LNCaP clone FGC (cell line): ENCODE data around the gene RSPH4A.
"Not testable (repeated sequence)": the region's sequence is repeated elsewhere in the genome, so short reads cannot be mapped to it uniquely, and the experiment has no call there.

Experiments used
- DNase-seq: peaks from one replicate; pipeline ENCODE4 v3.0.0-alpha.2; 2011; ENCODE audit warnings: low read depth
- H3K4me3 ChIP-seq: 2 replicates; pipeline ENCODE4 v1.5.1; 2011; ENCODE audit warnings: mild to moderate bottlenecking, low read depth, low read length, control low read depth
- TF ChIP-seq, protein P1 (sequence below): IDR thresholded peaks from 2 replicates; pipeline ENCODE4 v1.5.1; 2012; ENCODE audit warnings: mild to moderate bottlenecking; ENCODE audit not compliant: control insufficient read depth, insufficient read depth; ENCODE audit errors: extremely low read depth

The RSPH4A gene

DNA sequence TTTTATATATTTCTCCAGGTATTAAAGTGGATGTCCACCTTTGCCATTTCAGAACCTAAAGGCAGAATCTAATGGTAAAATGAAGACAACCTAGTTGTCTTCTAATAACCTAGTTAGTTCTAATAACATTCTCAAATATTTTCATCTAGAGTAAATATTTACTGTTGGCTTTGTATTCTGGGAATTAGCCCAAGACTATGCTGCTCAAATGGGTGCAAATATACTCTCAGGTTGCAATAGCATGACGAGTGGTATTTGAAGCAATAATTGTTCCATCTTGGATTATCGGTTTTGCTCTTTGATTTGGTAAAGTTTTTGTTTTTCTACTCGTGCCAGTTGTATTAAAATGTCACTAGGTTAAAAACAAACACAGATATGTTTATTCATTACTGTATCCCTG lies 21.0 kb upstream of the RSPH4A start:
- no peak overlapping the region for H3K4me3 ChIP-seq
- TF ChIP-seq, protein P1, sequence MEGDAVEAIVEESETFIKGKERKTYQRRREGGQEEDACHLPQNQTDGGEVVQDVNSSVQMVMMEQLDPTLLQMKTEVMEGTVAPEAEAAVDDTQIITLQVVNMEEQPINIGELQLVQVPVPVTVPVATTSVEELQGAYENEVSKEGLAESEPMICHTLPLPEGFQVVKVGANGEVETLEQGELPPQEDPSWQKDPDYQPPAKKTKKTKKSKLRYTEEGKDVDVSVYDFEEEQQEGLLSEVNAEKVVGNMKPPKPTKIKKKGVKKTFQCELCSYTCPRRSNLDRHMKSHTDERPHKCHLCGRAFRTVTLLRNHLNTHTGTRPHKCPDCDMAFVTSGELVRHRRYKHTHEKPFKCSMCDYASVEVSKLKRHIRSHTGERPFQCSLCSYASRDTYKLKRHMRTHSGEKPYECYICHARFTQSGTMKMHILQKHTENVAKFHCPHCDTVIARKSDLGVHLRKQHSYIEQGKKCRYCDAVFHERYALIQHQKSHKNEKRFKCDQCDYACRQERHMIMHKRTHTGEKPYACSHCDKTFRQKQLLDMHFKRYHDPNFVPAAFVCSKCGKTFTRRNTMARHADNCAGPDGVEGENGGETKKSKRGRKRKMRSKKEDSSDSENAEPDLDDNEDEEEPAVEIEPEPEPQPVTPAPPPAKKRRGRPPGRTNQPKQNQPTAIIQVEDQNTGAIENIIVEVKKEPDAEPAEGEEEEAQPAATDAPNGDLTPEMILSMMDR, result no peak
- DNase-seq, result peak; percentile 61

DNA sequence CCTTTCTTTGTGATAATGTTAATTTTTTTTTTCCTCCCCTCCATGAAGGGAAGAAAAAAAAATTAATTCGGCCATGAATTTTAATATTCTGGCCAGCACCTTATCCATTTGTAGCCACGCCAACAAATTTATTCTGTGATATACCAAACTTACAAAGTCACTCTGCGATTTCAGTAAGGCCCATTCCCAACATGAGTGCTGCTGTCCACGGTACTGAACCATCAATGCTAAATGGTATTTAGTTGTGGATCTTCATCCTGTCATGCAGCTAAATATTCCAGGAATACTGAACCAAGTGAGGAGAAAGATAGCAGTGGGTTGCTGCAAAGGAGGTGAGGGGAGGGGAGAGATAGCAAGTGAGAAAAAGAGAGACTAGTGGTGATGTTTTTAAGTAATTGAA lies 19.5 kb upstream of the RSPH4A start:
- DNase-seq, result no peak
- H3K4me3 ChIP-seq, result no peak overlapping the region
- TF ChIP-seq, protein P1, result no peak

DNA sequence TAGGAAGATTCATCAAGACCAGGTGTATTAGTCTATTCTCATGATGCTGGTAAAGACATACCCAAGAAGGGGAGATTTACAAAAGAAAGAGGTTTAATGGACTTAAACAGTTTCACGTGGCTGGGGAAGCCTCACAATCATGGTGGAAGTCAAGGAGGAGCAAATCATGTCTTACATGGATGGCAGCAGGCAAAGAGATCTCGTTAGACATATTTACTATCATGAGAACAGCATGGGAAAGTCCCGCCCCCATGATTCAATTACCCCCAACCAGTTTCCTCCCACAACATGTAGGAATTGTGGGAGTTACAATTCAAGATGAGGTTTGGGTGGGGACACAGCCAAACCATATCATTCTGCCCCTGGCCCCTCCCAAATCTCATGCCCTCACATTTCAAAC lies 12.4 kb upstream of the RSPH4A start:
- H3K4me3 ChIP-seq, DNase-seq: not testable (repeated sequence)

DNA sequence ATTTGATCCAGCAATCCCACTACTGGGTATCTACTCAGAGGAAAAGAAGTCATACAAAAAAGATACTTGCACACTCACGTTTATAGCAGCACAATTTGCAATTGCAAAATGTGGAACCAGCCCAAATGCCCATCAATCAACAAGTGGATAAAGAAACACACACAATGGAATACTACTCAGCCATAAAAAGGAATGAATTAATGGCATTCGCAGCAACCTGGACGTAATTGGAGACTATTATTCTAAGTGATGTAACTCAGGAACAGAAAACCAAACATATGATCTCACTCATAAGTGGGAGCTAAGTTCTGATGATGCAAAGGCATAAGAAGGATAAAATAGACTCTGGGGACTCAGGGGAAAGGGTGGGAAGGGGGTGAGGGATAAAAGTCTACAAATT lies 11.4 kb upstream of the RSPH4A start:
- DNase-seq, H3K4me3 ChIP-seq: not testable (repeated sequence)

DNA sequence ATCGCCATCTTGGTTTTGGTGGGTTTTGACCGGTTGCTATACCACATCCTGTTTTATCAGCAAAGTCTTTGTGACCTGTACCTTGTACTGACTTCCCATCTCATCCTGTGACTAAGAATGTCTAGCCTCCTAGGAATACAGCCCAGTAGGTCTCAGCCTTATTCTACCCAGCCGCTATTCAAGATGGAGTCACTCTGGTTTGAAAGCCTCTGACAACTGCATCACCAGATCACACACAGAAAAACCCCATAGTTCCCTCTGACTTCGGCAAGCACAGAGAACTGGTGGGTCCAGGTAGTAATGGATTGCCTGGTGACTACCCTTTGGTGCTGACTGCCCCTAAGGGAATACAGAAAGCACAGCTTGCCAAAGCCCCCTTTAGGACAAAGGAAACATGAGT lies 10.3 kb upstream of the RSPH4A start:
- TF ChIP-seq, protein P1, result no peak
- no peak for DNase-seq
- no peak overlapping the region for H3K4me3 ChIP-seq

DNA sequence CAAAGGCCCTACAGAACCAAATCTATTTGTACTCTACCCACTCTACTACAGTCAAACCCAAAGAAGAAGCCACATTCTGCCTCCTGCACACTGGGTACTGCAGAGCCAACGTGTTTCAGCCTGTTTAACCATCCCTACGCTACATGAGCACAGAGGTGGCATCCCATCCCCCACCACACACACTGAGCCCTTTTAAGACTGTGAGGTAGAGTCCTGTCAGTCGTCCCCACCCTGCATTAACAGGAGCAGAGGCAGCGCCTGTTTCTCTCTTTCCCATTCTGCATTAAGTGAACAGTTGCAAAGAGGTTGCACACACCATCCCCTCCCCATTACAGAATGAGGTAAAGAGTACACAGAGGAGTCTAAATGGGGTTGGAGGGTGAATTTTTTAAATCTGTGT lies 5.2 kb upstream of the RSPH4A start:
- no peak overlapping the region for H3K4me3 ChIP-seq
- DNase-seq, result no peak
- TF ChIP-seq, protein P1, result no peak

DNA sequence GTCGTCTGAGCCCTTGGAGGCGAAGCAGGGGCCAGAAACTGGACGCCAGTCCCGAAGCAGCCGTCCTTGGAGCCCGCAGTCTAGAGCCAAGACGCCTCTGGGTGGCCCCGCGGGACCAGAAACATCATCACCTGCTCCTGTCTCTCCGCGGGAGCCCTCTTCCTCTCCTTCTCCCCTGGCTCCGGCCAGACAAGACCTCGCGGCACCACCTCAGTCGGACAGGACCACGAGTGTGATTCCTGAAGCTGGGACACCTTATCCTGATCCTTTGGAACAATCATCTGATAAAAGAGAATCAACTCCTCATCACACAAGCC lies 416 bp downstream of the RSPH4A start:
- TF ChIP-seq, protein P1, result no peak

DNA sequence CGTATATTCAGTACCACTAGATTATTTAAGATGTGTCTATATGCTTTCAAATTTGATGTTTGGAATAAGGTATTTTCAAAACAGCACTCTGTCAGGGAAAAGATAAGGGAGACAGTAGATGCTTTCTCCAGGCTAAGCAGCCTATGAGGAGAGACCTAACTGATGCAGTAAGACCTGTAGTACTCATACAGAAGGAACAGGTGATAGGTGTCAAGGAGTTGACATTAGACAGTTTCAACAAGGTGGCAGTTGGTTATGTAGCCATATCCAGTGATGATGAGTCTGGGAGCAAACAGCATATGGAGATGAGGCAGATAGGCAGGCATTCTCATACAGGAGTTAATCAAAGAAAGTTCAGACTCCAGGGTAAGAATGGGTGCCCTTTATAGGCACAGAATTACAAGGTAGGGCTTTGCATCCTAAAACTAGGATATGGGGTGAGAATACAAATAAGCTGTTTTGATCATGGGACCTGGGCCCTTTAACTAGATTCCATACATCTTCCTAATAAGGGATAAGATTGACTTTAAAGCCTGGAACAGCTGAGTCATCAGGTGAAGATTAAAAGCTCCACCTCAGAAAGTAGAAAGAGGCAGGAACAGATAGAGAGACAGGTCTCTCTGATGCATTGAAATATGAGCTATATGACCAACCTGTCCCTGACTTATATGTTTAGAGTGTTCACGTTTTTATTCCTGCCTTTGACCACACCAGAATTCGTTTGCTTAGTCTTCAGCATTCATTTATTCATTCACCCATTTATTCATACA lies 7.9 kb downstream of the RSPH4A start:
- TF ChIP-seq, protein P1, result no peak
- no peak for DNase-seq
- no peak overlapping the region for H3K4me3 ChIP-seq

More for the DNA sequence above, 416 bp downstream of the RSPH4A start:
- peak overlapping the region; percentile 58 for H3K4me3 ChIP-seq
- DNase-seq, result no peak
